Stimulated activated naive B cell treated with anti-CD40 and anti-IgM and Interleukin-4, amounts not matched to agents 10 μg/mL and 1 μg/mL and 100 μg/mL, for 72 hours (primary cell): Measurements from ENCODE around the gene PIAS2.
"Not testable (repeated sequence)": the region's sequence is repeated elsewhere in the genome, so short reads cannot be mapped to it uniquely, and the experiment has no call there.

Experiments
- ATAC-seq, 2 donors: fragments of 150-1000 bp; cut with Tn5 transposase; replicated peaks; 2 replicates each; pipeline ENCODE4 v1.10.0; 2021; ENCODE audit warnings: moderate library complexity in 1 of 2
- DNase-seq: peaks from one replicate; pipeline ENCODE4 v3.0.0; 2021
- H3K27ac Mint-ChIP-seq: one replicate; pipeline ENCODE4 v1.8.0; 2022; ENCODE audit warnings: mild to moderate bottlenecking, mixed read lengths
- H3K27me3 Mint-ChIP-seq, 2 donors: one replicate each; pipeline ENCODE4 v1.8.0; 2022; ENCODE audit warnings: mixed read lengths in 2 of 2
- H3K36me3 Mint-ChIP-seq, 2 donors: one replicate each; pipeline ENCODE4 v1.8.0; 2022; ENCODE audit warnings: mixed read lengths in 2 of 2, mild to moderate bottlenecking in 1 of 2
- H3K4me1 Mint-ChIP-seq, 2 donors: one replicate each; pipeline ENCODE4 v1.8.0; 2022; ENCODE audit warnings: mixed read lengths in 2 of 2, mild to moderate bottlenecking in 1 of 2
- H3K4me3 Mint-ChIP-seq, 2 donors: one replicate each; pipeline ENCODE4 v1.8.0; 2022; ENCODE audit warnings: mild to moderate bottlenecking in 2 of 2, mixed read lengths in 2 of 2, moderate library complexity in 1 of 2
- H3K9me3 Mint-ChIP-seq, 2 donors: one replicate each; pipeline ENCODE4 v1.8.0; 2022; ENCODE audit warnings: mixed read lengths in 2 of 2, mild to moderate bottlenecking in 1 of 2

The PIAS2 gene

GRCh38 chr18:46883180-46883579, 34.1 kb downstream of the PIAS2 start:
- Mint-ChIP-seq H3K27me3 (no peaks in the 10 kb centered on the region), H3K4me3 (no peak overlapping the region), H3K27ac (no peak overlapping the region), H3K9me3 (peaks cover 7 to 11% of the 10 kb centered on the region in 2 donors), H3K36me3 (peaks cover 30 to 37% of the 10 kb centered on the region in 2 donors), H3K4me1 (peaks cover 3 to 11% of the 10 kb centered on the region in 2 donors)
- no peak for DNase-seq
- no peak for ATAC-seq

GRCh38 chr18:46877329-46877987, 39.8 kb downstream of the PIAS2 start:
- Mint-ChIP-seq H3K4me3 (peak overlapping the region in 1 of 2 donors; percentile 1), H3K9me3 (peaks cover 19% of the 10 kb centered on the region in 2 donors), H3K27me3 (no peaks in the 10 kb centered on the region), H3K27ac (peak overlapping the region; percentile 85), H3K36me3 (peaks cover 53 to 74% of the 10 kb centered on the region in 2 donors), H3K4me1 (peaks cover 10 to 21% of the 10 kb centered on the region in 2 donors)
- DNase-seq (no peak), ATAC-seq (no peak)

- peaks cover 0 to 8% of the 10 kb centered on the region in 2 donors for H3K4me1 Mint-ChIP-seq
- H3K36me3 Mint-ChIP-seq, result peaks cover 50 to 56% of the 10 kb centered on the region in 2 donors
- peaks cover 19 to 33% of the 10 kb centered on the region in 2 donors for H3K9me3 Mint-ChIP-seq
- no peaks in the 10 kb centered on the region for H3K27me3 Mint-ChIP-seq
- DNase-seq, result no peak
- H3K27ac Mint-ChIP-seq, result no peak overlapping the region
- ATAC-seq, result no peak
- no peak overlapping the region for H3K4me3 Mint-ChIP-seq
These were observed 49.0 kb downstream of the PIAS2 start for GRCh38 chr18:46868169-46868921.

- Mint-ChIP-seq H3K4me1 (peaks cover 0 to 8% of the 10 kb centered on the region in 2 donors), H3K36me3 (peaks cover 46 to 53% of the 10 kb centered on the region in 2 donors), H3K27me3 (no peaks in the 10 kb centered on the region), H3K27ac (no peak overlapping the region), H3K9me3 (peaks cover 19 to 33% of the 10 kb centered on the region in 2 donors), H3K4me3 (no peak overlapping the region)
- no peak for DNase-seq
- ATAC-seq, result no peak
These were observed 49.8 kb downstream of the PIAS2 start for GRCh38 chr18:46867367-46868143.

GRCh38 chr18:46866523-46866922, 50.8 kb downstream of the PIAS2 start:
- no peak overlapping the region for H3K27ac Mint-ChIP-seq
- H3K4me1 Mint-ChIP-seq, result peaks cover 0 to 8% of the 10 kb centered on the region in 2 donors
- DNase-seq (no peak), ATAC-seq (no peak)
- no peaks in the 10 kb centered on the region for H3K27me3 Mint-ChIP-seq
- H3K9me3 Mint-ChIP-seq, result peaks cover 19 to 33% of the 10 kb centered on the region in 2 donors
- no peak overlapping the region for H3K4me3 Mint-ChIP-seq
- H3K36me3 Mint-ChIP-seq, result peaks cover 44 to 51% of the 10 kb centered on the region in 2 donors

- H3K4me3 Mint-ChIP-seq, H3K27me3 Mint-ChIP-seq, H3K27ac Mint-ChIP-seq, ATAC-seq, DNase-seq: not testable (repeated sequence)
- peaks cover 42 to 47% of the 10 kb centered on the region in 2 donors for H3K36me3 Mint-ChIP-seq
- peaks cover 19 to 26% of the 10 kb centered on the region in 2 donors for H3K9me3 Mint-ChIP-seq
- peaks cover 3 to 11% of the 10 kb centered on the region in 2 donors for H3K4me1 Mint-ChIP-seq
These were observed 52.1 kb downstream of the PIAS2 start for GRCh38 chr18:46865245-46865644.

- ATAC-seq, result peak; percentile 91 to 96
- no peaks in the 10 kb centered on the region for H3K27me3 Mint-ChIP-seq
- DNase-seq, result no peak
- no peak overlapping the region for H3K4me3 Mint-ChIP-seq
- no peaks in the 10 kb centered on the region for H3K9me3 Mint-ChIP-seq
- peak overlapping the region; percentile 11 for H3K27ac Mint-ChIP-seq
- peaks cover 46 to 48% of the 10 kb centered on the region in 2 donors for H3K36me3 Mint-ChIP-seq
- peaks cover 20 to 25% of the 10 kb centered on the region in 2 donors for H3K4me1 Mint-ChIP-seq
These were observed 57.5 kb downstream of the PIAS2 start for GRCh38 chr18:46859855-46860254.

GRCh38 chr18:46858290-46858689, 59.0 kb downstream of the PIAS2 start:
- ATAC-seq, result no peak
- peaks cover 20 to 25% of the 10 kb centered on the region in 2 donors for H3K4me1 Mint-ChIP-seq
- H3K36me3 Mint-ChIP-seq, result peaks cover 53 to 57% of the 10 kb centered on the region in 2 donors
- no peaks in the 10 kb centered on the region for H3K27me3 Mint-ChIP-seq
- no peaks in the 10 kb centered on the region for H3K9me3 Mint-ChIP-seq
- peak overlapping the region; percentile 11 for H3K27ac Mint-ChIP-seq
- H3K4me3 Mint-ChIP-seq, result no peak overlapping the region
- no peak for DNase-seq

- Mint-ChIP-seq H3K27ac (no peak overlapping the region), H3K36me3 (peaks cover 62 to 63% of the 10 kb centered on the region in 2 donors), H3K4me1 (peaks cover 20 to 25% of the 10 kb centered on the region in 2 donors)
These were observed 60.3 kb downstream of the PIAS2 start for GRCh38 chr18:46856973-46857372.

GRCh38 chr18:46849007-46849406, 68.3 kb downstream of the PIAS2 start:
- H3K4me1 Mint-ChIP-seq, result peaks cover 1 to 5% of the 10 kb centered on the region in 2 donors
- no peak overlapping the region for H3K4me3 Mint-ChIP-seq
- no peak for ATAC-seq

More at GRCh38 chr18:46856973-46857372, 60.3 kb downstream of the PIAS2 start:
- H3K9me3 Mint-ChIP-seq, result no peaks in the 10 kb centered on the region
- DNase-seq, result no peak
- no peak overlapping the region for H3K4me3 Mint-ChIP-seq
- no peak for ATAC-seq
- H3K27me3 Mint-ChIP-seq, result no peaks in the 10 kb centered on the region

GRCh38 chr18:46843372-46843771, 73.9 kb downstream of the PIAS2 start:
- ATAC-seq, result peak; percentile 62 to 67
- Mint-ChIP-seq H3K27ac (no peak overlapping the region), H3K36me3 (peaks cover 18 to 22% of the 10 kb centered on the region in 2 donors), H3K27me3 (no peaks in the 10 kb centered on the region), H3K4me1 (peaks cover 0 to 6% of the 10 kb centered on the region in 2 donors), H3K4me3 (no peak overlapping the region), H3K9me3 (no peaks in the 10 kb centered on the region)
- no peak for DNase-seq

More at GRCh38 chr18:46849007-46849406, 68.3 kb downstream of the PIAS2 start:
- Mint-ChIP-seq H3K9me3 (no peaks in the 10 kb centered on the region), H3K27me3 (no peaks in the 10 kb centered on the region), H3K27ac (no peak overlapping the region), H3K36me3 (peaks cover 35 to 41% of the 10 kb centered on the region in 2 donors)
- DNase-seq, result no peak

- peaks cover 18 to 23% of the 10 kb centered on the region in 2 donors for H3K36me3 Mint-ChIP-seq
- no peaks in the 10 kb centered on the region for H3K9me3 Mint-ChIP-seq
- H3K4me3 Mint-ChIP-seq, result no peak overlapping the region
- no peak overlapping the region for H3K27ac Mint-ChIP-seq
- no peak for DNase-seq
- H3K27me3 Mint-ChIP-seq, result no peaks in the 10 kb centered on the region
- ATAC-seq, result no peak
- peaks cover 0 to 6% of the 10 kb centered on the region in 2 donors for H3K4me1 Mint-ChIP-seq
These were observed 74.7 kb downstream of the PIAS2 start for GRCh38 chr18:46842583-46842982.

- Mint-ChIP-seq H3K4me1 (no peaks in the 10 kb centered on the region), H3K36me3 (peaks cover 21 to 46% of the 10 kb centered on the region in 2 donors), H3K9me3 (no peaks in the 10 kb centered on the region), H3K4me3 (no peak overlapping the region), H3K27me3 (no peaks in the 10 kb centered on the region), H3K27ac (no peak overlapping the region)
- no peak for DNase-seq
- no peak for ATAC-seq
These were observed 83.4 kb downstream of the PIAS2 start for GRCh38 chr18:46833899-46834298.

- no peak for ATAC-seq
- H3K4me1 Mint-ChIP-seq, result no peaks in the 10 kb centered on the region
- no peak for DNase-seq
- no peaks in the 10 kb centered on the region for H3K9me3 Mint-ChIP-seq
- no peak overlapping the region for H3K27ac Mint-ChIP-seq
- no peak overlapping the region for H3K4me3 Mint-ChIP-seq
- no peaks in the 10 kb centered on the region for H3K27me3 Mint-ChIP-seq
- H3K36me3 Mint-ChIP-seq, result peaks cover 24 to 52% of the 10 kb centered on the region in 2 donors
These were observed 84.5 kb downstream of the PIAS2 start for GRCh38 chr18:46832849-46833248.
